K562 (cell line): ENCODE measurements around the gene TAF4. TPM values are rescaled to one million over a fixed set of nuclear protein-coding genes. Genes with fewer than 3 reads are reported as not detected.

Experiments
- ATAC-seq: fragments of 200-7000 bp; cut with Tn5 transposase; 3 replicates; pipeline ENCODE4 v1.9.1; 2020; ENCODE audit warnings: moderate library complexity
- BruUV-seq: library from RNA; stranded (reverse); fragments of 400-500 nt; replicated peaks from 2 replicates; lab custom pipeline; 2021; lab: Mats Ljungman, UMichigan
- CTCF ChIA-PET: fragments of 300-600 bp; formaldehyde crosslinking; extraction: SDS; loops from one replicate; lab custom pipeline; 2021; ENCODE audit warnings: low intra/inter-chr PET ratio; lab: Yijun Ruan, JAX
- POLR2A ChIA-PET: fragments of 300-600, 350-650 bp; sonication (Branson Sonifier 250); formaldehyde crosslinking; extraction: SDS; loops from one replicate; lab custom pipeline; 2021; ENCODE audit warnings: antibody characterized with exemption, inconsistent platforms; lab: Yijun Ruan, JAX
- DNase-seq, 4 experiments: peaks; one replicate each; pipeline versions ENCODE4 v3.0.0 to v3.0.0-alpha.2; 2011 to 2018; ENCODE audit warnings: low spot score in 3 of 4, mixed read lengths in 3 of 4; ENCODE audit errors: extremely low read depth in 1 of 4
- FAIRE-seq: peaks from 2 replicates; lab custom pipeline; 2011; peaks lifted over from hg19 to GRCh38; lab: Jason Lieb, UNC
- H2AFZ ChIP-seq: 2 replicates; pipeline ENCODE4 v1.6.0; 2011; ENCODE audit warnings: low read depth, low read length, control low read depth, inconsistent platforms
- H3K27ac ChIP-seq: fragments of 200-600 bp; 3 replicates; pipeline ENCODE4 v1.8.0; 2011; ENCODE audit warnings: low read depth, mild to moderate bottlenecking, control low read depth, inconsistent platforms, low read length, moderate library complexity, mixed read lengths; ENCODE audit errors: extremely low read depth
- H3K27me3 ChIP-seq, 2 experiments: fragments of 300-600 bp in 1 of 2; 2 replicates in 1 of 2; 3 replicates in 1 of 2; pipeline versions ENCODE4 v1.6.0 to v1.8.0; 2011; ENCODE audit warnings: inconsistent platforms in 2 of 2, low read length in 2 of 2, mild to moderate bottlenecking in 1 of 2, mixed read lengths in 1 of 2, moderate library complexity in 1 of 2; ENCODE audit not compliant: control insufficient read depth in 2 of 2, insufficient read depth in 2 of 2
- H3K36me3 ChIP-seq: fragments of 300-600 bp; 3 replicates; pipeline ENCODE4 v1.8.0; 2011; ENCODE audit warnings: mild to moderate bottlenecking, low read length, inconsistent platforms; ENCODE audit not compliant: control insufficient read depth, insufficient read depth
- H3K4me1 ChIP-seq, 2 experiments: fragments of 200-600 bp in 1 of 2; replicated peaks in 1 of 2; 2 replicates in 1 of 2; 3 replicates in 1 of 2; pipeline versions ENCODE4 v1.5.1 to v1.8.0; 2011; ENCODE audit warnings: inconsistent platforms in 2 of 2, low read length in 2 of 2, mild to moderate bottlenecking in 1 of 2, mixed read lengths in 1 of 2, moderate library complexity in 1 of 2; ENCODE audit not compliant: control insufficient read depth in 2 of 2, insufficient read depth in 2 of 2
- H3K4me2 ChIP-seq: 2 replicates; pipeline ENCODE4 v1.6.1; 2011; ENCODE audit warnings: low read length, control low read depth, inconsistent platforms, mixed read lengths; ENCODE audit not compliant: insufficient read depth
- H3K4me3 ChIP-seq: fragments of 200-600 bp; sonication (generic), shearing (Covaris generic); 2 replicates; pipeline ENCODE4 v1.5.1; 2016; ENCODE audit warnings: control low read depth, inconsistent platforms
- H3K79me2 ChIP-seq: fragments of 200-600 bp; 3 replicates; pipeline ENCODE4 v1.8.0; 2011; ENCODE audit warnings: low read length, inconsistent platforms; ENCODE audit not compliant: control insufficient read depth, insufficient read depth
- H3K9ac ChIP-seq, 2 experiments: 2 replicates each; pipeline versions ENCODE4 v1.6.0 to v1.6.1; 2011; ENCODE audit warnings: low read depth in 2 of 2, low read length in 2 of 2, control low read depth in 1 of 2, inconsistent platforms in 1 of 2, mild to moderate bottlenecking in 1 of 2, mixed read lengths in 1 of 2; ENCODE audit not compliant: insufficient read depth in 1 of 2
- H3K9me1 ChIP-seq: one replicate; pipeline ENCODE4 v1.6.0; 2011; ENCODE audit warnings: inconsistent platforms, mild to moderate bottlenecking, low read length, moderate library complexity; ENCODE audit not compliant: control insufficient read depth, insufficient read depth
- H3K9me3 ChIP-seq: replicated peaks from 2 replicates; pipeline ENCODE4 v1.5.1; 2011; ENCODE audit warnings: low read depth, low read length, inconsistent platforms; ENCODE audit not compliant: control insufficient read depth, insufficient read depth
- H4K20me1 ChIP-seq: replicated peaks from 2 replicates; pipeline ENCODE4 v1.6.1; 2011; ENCODE audit warnings: low read length, inconsistent platforms, mixed read lengths; ENCODE audit not compliant: control insufficient read depth, insufficient read depth
- ELF1 ChIP-seq: fragments of 200-800 bp; sonication (Bioruptor generic); IDR thresholded peaks from 2 replicates; pipeline ENCODE4 v1.6.1; 2016; ENCODE audit warnings: missing genetic modification characterization, missing compliant biosample characterization
- ELK3 ChIP-seq: fragments of 450-650 bp; formaldehyde crosslinking; IDR thresholded peaks from 2 replicates; pipeline ENCODE4 v1.4.0; 2020; ENCODE audit warnings: mild to moderate bottlenecking
- GABPA ChIP-seq: fragments of 200-800 bp; sonication (Bioruptor generic); conservative IDR thresholded peaks from 2 replicates; pipeline ENCODE4 v1.6.1; 2016; ENCODE audit warnings: low read depth, missing genetic modification characterization, missing compliant biosample characterization
- HDAC3 ChIP-seq: fragments of 450-650 bp; IDR thresholded peaks from 2 replicates; pipeline ENCODE4 v1.6.1; 2018; ENCODE audit warnings: borderline replicate concordance, mild to moderate bottlenecking, moderate library complexity; ENCODE audit not compliant: partially characterized antibody
- IFI16 ChIP-seq: fragments of 250-450 bp; sonication (Bioruptor Pico); IDR thresholded peaks from 2 replicates; pipeline ENCODE4 v2.1.2; 2022; ENCODE audit warnings: mild to moderate bottlenecking, inconsistent platforms
- KDM4B ChIP-seq, 2 experiments: fragments of 450-650 bp in 1 of 2; sonication (generic) in 1 of 2; IDR thresholded peaks; 2 replicates each; pipeline ENCODE4 v1.6.1; 2016 to 2017; ENCODE audit warnings: borderline replicate concordance in 2 of 2, antibody characterized with exemption in 1 of 2, low read depth in 1 of 2, mild to moderate bottlenecking in 1 of 2
- MEF2D ChIP-seq: conservative IDR thresholded peaks from 2 replicates; pipeline ENCODE4 v1.6.1; 2016; ENCODE audit warnings: low read depth, missing genetic modification characterization, missing compliant biosample characterization
- PATZ1 ChIP-seq: fragments of 250-450 bp; sonication (Bioruptor Pico); IDR thresholded peaks from 2 replicates; pipeline ENCODE4 v1.5.0; 2020; ENCODE audit warnings: mild to moderate bottlenecking, borderline replicate concordance
- RBM34 ChIP-seq: fragments of 200-400 bp; formaldehyde crosslinking; IDR thresholded peaks from 2 replicates; pipeline ENCODE4 v1.6.1; 2018; ENCODE audit warnings: low read length, borderline replicate concordance; ENCODE audit not compliant: insufficient read depth
- SLC30A9 ChIP-seq: fragments of 250-450 bp; sonication (Bioruptor Pico); IDR thresholded peaks from 2 replicates; pipeline ENCODE4 v1.8.0; 2022; ENCODE audit warnings: mild to moderate bottlenecking, moderate library complexity
- TEAD1 ChIP-seq, 2 experiments: fragments of 450-650 bp in 1 of 2; sonication (generic) in 1 of 2; formaldehyde crosslinking; IDR thresholded peaks; 2 replicates each; pipeline versions ENCODE4 v1.4.0 to v1.8.0; 2020 to 2022; ENCODE audit warnings: mild to moderate bottlenecking in 2 of 2, missing genetic modification reagents in 1 of 2
- ZBTB43 ChIP-seq: sonication (generic); formaldehyde crosslinking; IDR thresholded peaks from 2 replicates; pipeline ENCODE4 v1.8.0; 2023; ENCODE audit warnings: mild to moderate bottlenecking, missing genetic modification reagents
- ZFPM2 ChIP-seq: fragments of 250-450 bp; sonication (Bioruptor Pico); IDR thresholded peaks from 2 replicates; pipeline ENCODE4 v1.5.1; 2022; ENCODE audit warnings: mild to moderate bottlenecking
- ZNF316 ChIP-seq: fragments of 450-650 bp; IDR thresholded peaks from 2 replicates; pipeline ENCODE4 v1.6.1; 2016
- ZNF384 ChIP-seq: IDR thresholded peaks from 2 replicates; pipeline ENCODE4 v1.6.1; 2012; ENCODE audit warnings: low read depth, low read length, improper control_type of control experiment
- ZNF79 ChIP-seq: fragments of 250-450 bp; sonication (Bioruptor Pico); IDR thresholded peaks from 2 replicates; pipeline ENCODE4 v1.4.0; 2020; ENCODE audit warnings: low read depth, mild to moderate bottlenecking, moderate library complexity
- WGBS: fragments of 100-300 bp; shearing (Covaris generic); methylation state at CpG from one replicate; pipeline ENCODE4 v1.1.6; 2016; ENCODE audit warnings: low coverage, mixed read lengths; ENCODE audit not compliant: insufficient coverage; ENCODE audit errors: missing lambda C conversion rate; 5-methylcytosine and 5-hydroxymethylcytosine counted together
- in situ Hi-C: fragments of 300-500 bp; cut with MboI; formaldehyde crosslinking; loops from 4 replicates; pipeline ENCODE4 v1.15.0; 2018; ENCODE audit warnings: inconsistent platforms, mixed read lengths
- intact Hi-C: fragments of 100-400 bp; cut with micrococcal nuclease; formaldehyde crosslinking; loops from 2 replicates; pipeline ENCODE4 v1.14.2; 2022
- polyA plus RNA-seq, 8 experiments: library from polyadenylated mRNA; depleted of rRNA in 4 of 8; stranded (reverse) in 5 of 8; unstranded in 3 of 8; fragments of >200 nt; fragmentation: Nextera tagmentation in 2 of 8; fragmentation: Illumina TruSeq in 1 of 8; extraction: Ambion mirVana in 2 of 8; extraction: Trizol in 1 of 8; gene quantifications; 2 replicates each; pipeline versions ENCODE4 v1.2.1 to v1.2.3, GENCODE V29; 2011 to 2014; ENCODE audit warnings: inconsistent platforms in 1 of 8, missing spikeins in 1 of 8
- total RNA-seq, 7 experiments: library from RNA; depleted of rRNA in 6 of 7; stranded (reverse); fragments of >200 nt in 6 of 7; fragmentation: Illumina TruSeq in 2 of 7; extraction: Trizol in 2 of 7; gene quantifications; 2 replicates each; pipeline versions ENCODE4 v1.2.1 to v1.2.3, GENCODE V29; 2011 to 2021; ENCODE audit warnings: low replicate concordance in 1 of 7

TAF4 gene
- total and polyA plus RNA-seq, 9 of the 15 experiments (the other 6 are each of a cell fraction or from before 2014, with no cell fraction given) = 0.44 to 28.3 (median 5.6) TPM

GRCh38 chr20:62062661-62063314, 2.9 kb downstream of the TAF4 start:
- Histone ChIP-seq H3K27ac (no peak overlapping the region), H2AFZ (no peak overlapping the region), H3K4me2 (no peak overlapping the region), H3K4me3 (no peak overlapping the region), H3K9ac (peak overlapping the region in 1 of 2 experiments; percentile 85; a peak in 2 of 4 replicates), H3K9me3 (no peaks in the 10 kb centered on the region), H3K9me1 (peaks cover 12% of the 10 kb centered on the region), H4K20me1 (peaks cover 46% of the 10 kb centered on the region), H3K4me1 (peaks cover 19 to 44% of the 10 kb centered on the region in 2 experiments), H3K27me3 (no peaks in the 10 kb centered on the region), H3K36me3 (peaks cover 35% of the 10 kb centered on the region), H3K79me2 (peaks cover 58% of the 10 kb centered on the region)
- TF ChIP-seq PATZ1 (CRISPR knock-in tag) (no peak), KDM4B (IDR thresholded peaks at IDR 0.05; ENCODE audit: borderline replicate concordance in 2 of 2, low read depth in 1 of 2) (no peak), MEF2D (no peak), ELK3 (CRISPR knock-in tag) (no peak), ZNF316 (no peak), IFI16 (CRISPR knock-in tag) (no peak), GABPA (tag) (no peak), SLC30A9 (no peak), ZNF79 (CRISPR knock-in tag) (no peak), RBM34 (no peak), ZBTB43 (CRISPR knock-in tag) (no peak), TEAD1 (CRISPR knock-in tag; IDR thresholded peaks at IDR 0.05) (no peak), ZFPM2 (no peak), ZNF384 (no peak), HDAC3 (no peak), ELF1 (tag) (no peak)
- ATAC-seq (no peak), DNase-seq (peak in 1 of 4 experiments; percentile 5), FAIRE-seq (no peak)
- WGBS = 75% methylated on average over 12 of the region's 12 CpGs
- ChIA-PET CTCF (interaction anchor here (0.7 kb wide), 1 partner anchor 78 kb away, joined by 3 read pairs; no protein-coding TSS in a partner anchor), POLR2A (interaction anchor here (0.6 to 0.8 kb wide), 3 partner anchors 9 to 1040 kb away, joined by 3 to 4 read pairs (median 3); no protein-coding TSS in a partner anchor)
- in situ Hi-C loops (no loop called here), intact Hi-C loops (loop anchor here (5.0 kb wide), 1 partner anchor 35 kb away; no protein-coding TSS in a partner anchor)
- BruUV-seq = TSS peak; percentile 66
